ENCODE results near the gene RTRAF.

RTRAF gene

DNA sequence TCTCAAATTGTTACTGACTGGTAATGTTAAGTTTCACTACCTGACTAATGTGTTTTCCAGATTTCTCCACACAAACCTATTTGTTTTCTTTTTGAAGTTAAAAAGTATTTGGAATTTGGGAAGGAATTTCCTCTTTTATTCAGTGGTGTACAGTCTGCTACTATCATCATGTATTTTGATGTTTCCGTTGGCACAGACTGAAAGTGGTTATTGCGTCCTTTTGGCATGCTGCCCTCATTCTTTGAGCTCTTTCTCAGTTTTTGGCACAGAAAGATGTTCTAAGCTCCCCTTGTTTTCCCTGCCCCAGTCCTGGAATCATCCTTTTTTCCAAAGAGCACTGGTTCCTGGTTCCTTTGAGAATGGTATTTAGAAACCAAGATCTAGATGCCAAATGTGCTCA, 31.4 kb upstream of the RTRAF start:
- DNase-seq (ENCODE audit: extremely low read depth, low read depth) = no peak

DNA sequence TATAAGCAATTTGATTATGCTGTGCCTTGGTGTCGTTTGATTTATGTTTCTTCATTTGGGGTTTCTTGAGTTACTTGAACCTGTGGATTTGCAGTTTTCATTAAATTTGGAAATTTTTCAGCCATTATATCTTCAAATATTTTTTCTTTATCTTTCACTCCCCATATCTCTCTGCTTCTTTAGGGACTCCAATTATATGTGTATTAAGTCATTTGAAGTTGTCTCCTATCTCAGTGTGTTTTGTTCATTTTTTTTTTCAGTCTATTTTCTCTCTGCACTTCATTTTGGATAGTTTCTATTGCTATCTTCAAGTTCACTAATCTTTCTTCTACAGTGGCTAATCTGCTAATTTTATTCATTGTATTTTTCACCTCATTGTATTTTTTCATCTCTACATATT, 29.4 kb upstream of the RTRAF start:
- TF ChIP-seq, protein P1, sequence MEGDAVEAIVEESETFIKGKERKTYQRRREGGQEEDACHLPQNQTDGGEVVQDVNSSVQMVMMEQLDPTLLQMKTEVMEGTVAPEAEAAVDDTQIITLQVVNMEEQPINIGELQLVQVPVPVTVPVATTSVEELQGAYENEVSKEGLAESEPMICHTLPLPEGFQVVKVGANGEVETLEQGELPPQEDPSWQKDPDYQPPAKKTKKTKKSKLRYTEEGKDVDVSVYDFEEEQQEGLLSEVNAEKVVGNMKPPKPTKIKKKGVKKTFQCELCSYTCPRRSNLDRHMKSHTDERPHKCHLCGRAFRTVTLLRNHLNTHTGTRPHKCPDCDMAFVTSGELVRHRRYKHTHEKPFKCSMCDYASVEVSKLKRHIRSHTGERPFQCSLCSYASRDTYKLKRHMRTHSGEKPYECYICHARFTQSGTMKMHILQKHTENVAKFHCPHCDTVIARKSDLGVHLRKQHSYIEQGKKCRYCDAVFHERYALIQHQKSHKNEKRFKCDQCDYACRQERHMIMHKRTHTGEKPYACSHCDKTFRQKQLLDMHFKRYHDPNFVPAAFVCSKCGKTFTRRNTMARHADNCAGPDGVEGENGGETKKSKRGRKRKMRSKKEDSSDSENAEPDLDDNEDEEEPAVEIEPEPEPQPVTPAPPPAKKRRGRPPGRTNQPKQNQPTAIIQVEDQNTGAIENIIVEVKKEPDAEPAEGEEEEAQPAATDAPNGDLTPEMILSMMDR (IDR thresholded peaks at IDR 0.05; ENCODE audit: low read depth, low read length) = no peak
- no peak for DNase-seq (ENCODE audit: extremely low read depth, low read depth)

More for the DNA sequence above, 31.4 kb upstream of the RTRAF start:
- TF ChIP-seq, protein P1 (IDR thresholded peaks at IDR 0.05; ENCODE audit: low read depth, low read length) = no peak

DNA sequence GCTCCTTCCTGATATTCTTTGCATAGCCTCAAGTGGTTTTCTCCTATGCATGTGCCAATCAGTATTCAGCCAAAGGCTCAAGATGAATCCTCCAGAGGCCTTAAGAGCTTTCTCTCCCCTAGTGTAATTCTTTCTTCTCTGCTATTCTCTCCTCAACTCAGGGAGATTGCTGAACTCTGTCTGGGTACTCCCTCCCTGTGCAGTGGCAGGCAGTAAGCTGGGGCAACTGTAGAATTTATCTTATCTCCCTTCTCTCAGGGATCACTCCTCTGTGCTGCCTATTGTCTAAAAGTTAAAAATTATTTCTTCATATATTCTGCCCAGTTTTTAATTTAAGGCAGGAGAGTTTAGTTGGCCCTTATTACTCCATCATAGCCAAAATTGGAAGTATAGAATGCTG, 28.5 kb upstream of the RTRAF start:
- DNase-seq (ENCODE audit: extremely low read depth, low read depth) = no peak
- TF ChIP-seq, protein P1 (IDR thresholded peaks at IDR 0.05; ENCODE audit: low read depth, low read length) = no peak

DNA sequence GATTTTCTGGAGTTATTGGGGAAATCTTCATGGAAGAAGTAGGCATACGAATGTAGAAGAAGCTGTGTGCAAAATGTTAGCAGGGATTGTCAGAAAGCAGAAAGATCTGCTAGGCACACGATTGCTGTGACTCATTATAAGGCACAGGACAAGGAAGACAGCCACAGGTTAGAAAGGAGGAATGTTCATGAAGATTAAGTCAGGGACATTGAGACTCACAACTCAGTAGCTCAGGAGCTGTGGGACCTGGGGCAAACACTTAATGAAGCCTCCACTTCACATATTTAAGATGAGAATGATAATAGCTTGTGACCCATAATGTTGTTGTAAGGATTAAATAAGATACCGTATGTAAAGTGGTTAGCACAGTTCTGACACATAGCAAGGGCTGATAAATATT, 26.6 kb upstream of the RTRAF start:
- DNase-seq (ENCODE audit: extremely low read depth, low read depth) = no peak
- TF ChIP-seq, protein P1 (IDR thresholded peaks at IDR 0.05; ENCODE audit: low read depth, low read length) = no peak

DNA sequence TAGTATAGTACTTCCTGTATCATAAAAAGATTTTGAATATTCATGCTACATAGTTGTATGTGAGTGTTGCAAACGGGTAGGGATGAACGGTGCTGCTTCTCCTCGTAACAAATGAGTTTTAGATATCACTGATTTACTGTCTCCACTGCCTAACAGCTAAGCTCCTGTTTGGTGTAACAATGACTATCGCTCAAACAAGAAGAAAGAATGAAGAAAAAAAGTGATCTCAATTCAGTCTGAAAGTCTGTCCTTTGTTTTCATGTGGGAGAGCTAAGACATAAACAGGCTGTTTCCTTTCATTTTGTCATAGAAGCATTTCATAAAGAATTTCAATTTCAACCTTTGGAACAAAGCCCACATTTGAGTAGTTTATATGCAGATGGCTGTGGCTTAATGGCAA, 26.1 kb upstream of the RTRAF start:
- DNase-seq (ENCODE audit: extremely low read depth, low read depth) = peak; percentile 25
- TF ChIP-seq, protein P1 (IDR thresholded peaks at IDR 0.05; ENCODE audit: low read depth, low read length) = no peak

DNA sequence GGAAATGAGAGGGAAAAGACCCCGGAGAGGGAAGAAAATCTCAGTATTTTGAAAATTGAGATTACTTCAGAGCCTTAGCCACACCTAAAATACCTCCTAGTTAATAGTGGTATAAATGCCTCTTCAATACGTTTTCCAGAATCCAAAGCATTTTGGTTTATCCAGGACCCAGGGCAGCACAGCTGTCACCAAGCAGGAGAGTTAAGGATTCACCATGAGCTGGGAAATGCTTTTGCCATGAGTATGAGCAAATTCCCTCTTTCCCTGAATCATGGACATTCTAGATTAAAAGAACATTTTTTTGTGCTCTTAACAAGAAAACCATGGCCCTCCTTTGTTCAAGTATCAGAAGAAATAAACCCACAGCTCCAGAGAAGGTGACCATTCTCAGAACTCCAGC, 21.8 kb upstream of the RTRAF start:
- TF ChIP-seq, protein P1 (IDR thresholded peaks at IDR 0.05; ENCODE audit: low read depth, low read length) = no peak
- DNase-seq (ENCODE audit: extremely low read depth, low read depth) = no peak

DNA sequence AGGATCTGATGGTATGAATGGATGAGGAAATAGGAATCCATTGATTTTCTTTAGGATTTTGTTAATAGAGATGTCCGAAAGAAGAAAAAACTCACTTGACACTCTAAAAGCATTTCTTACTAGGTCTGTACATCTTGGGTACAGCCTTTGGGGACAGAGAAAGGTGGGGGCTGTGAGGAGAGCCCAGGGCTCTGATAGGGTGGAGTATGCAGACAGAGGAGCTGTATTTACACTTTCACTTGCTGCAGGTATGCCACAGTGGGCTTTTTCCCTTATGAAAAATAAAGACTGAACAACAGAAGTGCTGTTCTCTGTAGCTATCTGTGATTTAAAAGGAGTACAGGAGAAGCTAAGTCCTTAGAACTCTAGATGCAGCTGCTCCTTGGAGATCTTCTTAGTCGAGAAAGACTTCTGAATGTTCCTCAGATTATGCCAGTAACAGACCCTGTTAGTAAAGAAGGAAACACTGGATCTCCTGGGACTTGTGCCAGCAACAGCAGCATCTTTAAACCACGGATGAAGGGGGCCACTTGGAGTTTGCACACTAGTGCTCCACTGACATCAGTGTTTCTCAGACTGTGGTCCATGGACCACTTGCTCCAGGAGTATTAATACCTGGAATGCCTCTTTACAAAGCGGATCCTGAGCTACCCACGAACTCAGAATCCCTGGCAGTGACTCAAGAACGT, 19.4 kb upstream of the RTRAF start:
- no peak for DNase-seq (ENCODE audit: extremely low read depth, low read depth)
- TF ChIP-seq, protein P1 (IDR thresholded peaks at IDR 0.05; ENCODE audit: low read depth, low read length) = no peak
